HPDE6-E6E7 (cell line): ENCODE data around the gene EXOC8.
A peak's percentile ranks its signal among the peaks of the same experiment; 100 is the strongest.

ENCODE experiments used
- DNase-seq: peaks from one replicate; pipeline ENCODE4 v3.0.0; 2011; ENCODE audit warnings: missing footprints; ENCODE audit errors: extremely low spot score

EXOC8 gene

GRCh38 chr1:231337472-231338269, at the start of gene EXOC8:
Gene EXOC8, minus strand, starts transcription at chr1:231337852. Its CDS starts 107 bp downstream, at chr1:231337745.
- peak; percentile 94 for DNase-seq

GRCh38 chr1:231386466-231386865, 48.8 kb upstream of the EXOC8 start:
- DNase-seq: no peak

- DNase-seq: no peak
These were observed 47.7 kb upstream of the EXOC8 start for GRCh38 chr1:231385416-231385748.

GRCh38 chr1:231384696-231385415, 47.2 kb upstream of the EXOC8 start:
- DNase-seq: no peak

- DNase-seq: peak; percentile 37
These were observed 45.7 kb upstream of the EXOC8 start for GRCh38 chr1:231383159-231383860.

GRCh38 chr1:231382426-231382825, 44.8 kb upstream of the EXOC8 start:
- DNase-seq: no peak

GRCh38 chr1:231381729-231382128, 44.1 kb upstream of the EXOC8 start:
- no peak for DNase-seq

- DNase-seq: no peak
These were observed 39.4 kb upstream of the EXOC8 start for GRCh38 chr1:231376875-231377549.

GRCh38 chr1:231376101-231376500, 38.4 kb upstream of the EXOC8 start:
- no peak for DNase-seq

GRCh38 chr1:231374394-231374793, 36.7 kb upstream of the EXOC8 start:
- no peak for DNase-seq

GRCh38 chr1:231372501-231372900, 34.8 kb upstream of the EXOC8 start:
- no peak for DNase-seq

- DNase-seq: no peak
These were observed 31.6 kb upstream of the EXOC8 start for GRCh38 chr1:231369282-231369681.

- no peak for DNase-seq
These were observed 26.5 kb upstream of the EXOC8 start for GRCh38 chr1:231364192-231364591.

GRCh38 chr1:231363624-231364023, 26.0 kb upstream of the EXOC8 start:
- DNase-seq: no peak

GRCh38 chr1:231362325-231362724, 24.7 kb upstream of the EXOC8 start:
- no peak for DNase-seq

- no peak for DNase-seq
These were observed 21.5 kb upstream of the EXOC8 start for GRCh38 chr1:231359113-231359512.

- DNase-seq: peak; percentile 27
These were observed 20.2 kb upstream of the EXOC8 start for GRCh38 chr1:231357831-231358354.

- DNase-seq: no peak
These were observed 19.6 kb upstream of the EXOC8 start for GRCh38 chr1:231357187-231357772.

GRCh38 chr1:231355171-231355570, 17.5 kb upstream of the EXOC8 start:
- DNase-seq: no peak

GRCh38 chr1:231354330-231355020, 16.8 kb upstream of the EXOC8 start:
- DNase-seq: no peak

GRCh38 chr1:231353086-231353485, 15.4 kb upstream of the EXOC8 start:
- no peak for DNase-seq
